ENCODE data around the gene LRRC27. TPM values are rescaled to one million over a fixed set of nuclear protein-coding genes. Genes with fewer than 3 reads are reported as not detected.
A peak's percentile ranks its signal among the peaks of the same experiment; 100 is the strongest.

LRRC27 gene
- total RNA-seq, 4 donors from 2014 or later: 3.1 to 5.8 (median 4.4) TPM

- no peaks in the 10 kb centered on the region for H3K36me3 ChIP-seq
- peaks cover 0 to 62% (median 19%) of the 10 kb centered on the region in 3 donors for H3K4me1 ChIP-seq
- H3K27ac ChIP-seq: peak overlapping the region; percentile 88 to 98 (median 94)
- no CpG with 5 or more reads among the region's 80 CpGs for WGBS, 2 donors (ENCODE audit: low coverage in 1 of 2)
- no peaks in the 10 kb centered on the region for H3K9me3 ChIP-seq
- no peak for TF ChIP-seq EP300 (IDR thresholded peaks at IDR 0.05)
- TF ChIP-seq CTCF (IDR thresholded peaks at IDR 0.05): peak in 3 of 4 experiments; percentile 65 to 72 (median 72)
- TF ChIP-seq POLR2AphosphoS5 (IDR thresholded peaks at IDR 0.05): no peak
- peak overlapping the region; percentile 68 to 97 for H3K4me3 ChIP-seq
- H3K27me3 ChIP-seq: no peaks in the 10 kb centered on the region
- ATAC-seq: peak; percentile 75
These were observed 64.6 kb downstream of the LRRC27 start for GRCh38 chr10:132396494-132397035.

GRCh38 chr10:132397036-132397541 lies 65.1 kb downstream of the LRRC27 start, which contains the start of gene PWWP2B:
PWWP2B (plus strand) TSS chr10:132397200; CDS start chr10:132397227, 27 bp downstream.
- ATAC-seq: peak; percentile 70
- TF ChIP-seq POLR2A (IDR thresholded peaks at IDR 0.05) (peak; percentile 30 to 41), POLR2AphosphoS5 (IDR thresholded peaks at IDR 0.05) (peak; percentile 11), EP300 (IDR thresholded peaks at IDR 0.05) (no peak)
- Histone ChIP-seq H3K4me3 (peak within 1 kb of the TSS; percentile 96 to 97), H3K9me3 (no peaks in the 10 kb centered on the region), H3K4me1 (peaks cover 0 to 67% (median 19%) of the 10 kb centered on the region in 3 donors), H3K27ac (peak within 1 kb of the TSS; percentile 88 to 98 (median 94)), H3K27me3 (no peaks in the 10 kb centered on the region), H3K36me3 (no peaks in the 10 kb centered on the region)
- no CpG with 5 or more reads among the region's 86 CpGs for WGBS, 2 donors (ENCODE audit: low coverage in 1 of 2)

- 5 to 7% methylated on average over 10 to 17 of the region's 40 CpGs for WGBS, 2 donors (ENCODE audit: low coverage in 1 of 2)
- Histone ChIP-seq H3K27me3 (no peaks in the 10 kb centered on the region), H3K9me3 (no peaks in the 10 kb centered on the region), H3K4me3 (peak overlapping the region; percentile 96 to 97), H3K4me1 (peaks cover 0 to 75% (median 19%) of the 10 kb centered on the region in 3 donors), H3K27ac (peak overlapping the region; percentile 85 to 98 (median 94)), H3K36me3 (peaks cover 0 to under 1% of the 10 kb centered on the region in 2 donors)
- ATAC-seq: no peak
- TF ChIP-seq EP300 (IDR thresholded peaks at IDR 0.05) (no peak), CTCF (IDR thresholded peaks at IDR 0.05) (no peak), POLR2AphosphoS5 (IDR thresholded peaks at IDR 0.05) (no peak), POLR2A (IDR thresholded peaks at IDR 0.05) (no peak)
These were observed 65.9 kb downstream of the LRRC27 start for GRCh38 chr10:132397671-132398565.

GRCh38 chr10:132398566-132398991 lies 66.6 kb downstream of the LRRC27 start:
- Histone ChIP-seq H3K4me1 (peaks cover 0 to 79% (median 19%) of the 10 kb centered on the region in 3 donors), H3K36me3 (peaks cover 0 to 7% of the 10 kb centered on the region in 2 donors), H3K27ac (peak overlapping the region in 3 of 4 donors; percentile 1 to 98 (median 97)), H3K9me3 (no peaks in the 10 kb centered on the region), H3K27me3 (no peaks in the 10 kb centered on the region), H3K4me3 (peak overlapping the region in 1 of 2 donors; percentile 97)
- TF ChIP-seq CTCF (IDR thresholded peaks at IDR 0.05): no peak
- TF ChIP-seq POLR2AphosphoS5 (IDR thresholded peaks at IDR 0.05): no peak
- TF ChIP-seq EP300 (IDR thresholded peaks at IDR 0.05): no peak
- no peak for TF ChIP-seq POLR2A (IDR thresholded peaks at IDR 0.05)
- ATAC-seq: no peak
- no CpG with 5 or more reads among the region's 13 CpGs for WGBS, 2 donors (ENCODE audit: low coverage in 1 of 2)
